Measurements from ENCODE around the gene DPY19L3.
"Not testable (repeated sequence)": the region's sequence is repeated elsewhere in the genome, so short reads cannot be mapped to it uniquely, and the experiment has no call there.

DPY19L3 gene

GRCh38 chr19:32480321-32480720 lies 74.8 kb downstream of the DPY19L3 start:
- TF ChIP-seq CTCF (IDR thresholded peaks at IDR 0.05), result no peak
- no peak overlapping the region for H3K27ac ChIP-seq

- no peak overlapping the region for H3K27ac ChIP-seq
- no peak for TF ChIP-seq CTCF (IDR thresholded peaks at IDR 0.05)
- TF ChIP-seq ZFX (IDR thresholded peaks at IDR 0.05; ENCODE audit: borderline replicate concordance), result no peak
Measured at GRCh38 chr19:32483574-32483973, 78.0 kb downstream of the DPY19L3 start.

GRCh38 chr19:32489971-32490370 lies 84.4 kb downstream of the DPY19L3 start:
- H3K27ac ChIP-seq, result no peak overlapping the region
- TF ChIP-seq CTCF (IDR thresholded peaks at IDR 0.05) (no peak), ZFX (IDR thresholded peaks at IDR 0.05; ENCODE audit: borderline replicate concordance) (no peak)

- no peak for TF ChIP-seq CTCF (IDR thresholded peaks at IDR 0.05)
- TF ChIP-seq ZFX (IDR thresholded peaks at IDR 0.05; ENCODE audit: borderline replicate concordance), result no peak
- no peak overlapping the region for H3K27ac ChIP-seq
Measured at GRCh38 chr19:32497391-32497790, 91.8 kb downstream of the DPY19L3 start.

GRCh38 chr19:32498648-32499200 lies 93.2 kb downstream of the DPY19L3 start:
- no peak for TF ChIP-seq CTCF (IDR thresholded peaks at IDR 0.05)
- no peak overlapping the region for H3K27ac ChIP-seq

GRCh38 chr19:32512498-32512897 lies 106.9 kb downstream of the DPY19L3 start:
- not testable (repeated sequence) for H3K27ac ChIP-seq

GRCh38 chr19:32519023-32519422 lies 113.5 kb downstream of the DPY19L3 start:
- TF ChIP-seq CTCF (IDR thresholded peaks at IDR 0.05), result no peak
- TF ChIP-seq ZFX (IDR thresholded peaks at IDR 0.05; ENCODE audit: borderline replicate concordance), result no peak
- H3K27ac ChIP-seq, result no peak overlapping the region

GRCh38 chr19:32522967-32523366 lies 117.4 kb downstream of the DPY19L3 start:
- no peak for TF ChIP-seq CTCF (IDR thresholded peaks at IDR 0.05)
- TF ChIP-seq ZFX (IDR thresholded peaks at IDR 0.05; ENCODE audit: borderline replicate concordance), result no peak
- no peak overlapping the region for H3K27ac ChIP-seq

All from 22Rv1 (cell line).